ENCODE measurements around the gene SNX5. TPM values are rescaled to one million over a fixed set of nuclear protein-coding genes. Genes with fewer than 3 reads are reported as not detected.

SNX5 gene
- total and polyA plus RNA-seq, 10 of the 15 experiments (the other 5 are each of a cell fraction or from before 2014, with no cell fraction given), result 92.9 to 316 (median 245) TPM

DNA sequence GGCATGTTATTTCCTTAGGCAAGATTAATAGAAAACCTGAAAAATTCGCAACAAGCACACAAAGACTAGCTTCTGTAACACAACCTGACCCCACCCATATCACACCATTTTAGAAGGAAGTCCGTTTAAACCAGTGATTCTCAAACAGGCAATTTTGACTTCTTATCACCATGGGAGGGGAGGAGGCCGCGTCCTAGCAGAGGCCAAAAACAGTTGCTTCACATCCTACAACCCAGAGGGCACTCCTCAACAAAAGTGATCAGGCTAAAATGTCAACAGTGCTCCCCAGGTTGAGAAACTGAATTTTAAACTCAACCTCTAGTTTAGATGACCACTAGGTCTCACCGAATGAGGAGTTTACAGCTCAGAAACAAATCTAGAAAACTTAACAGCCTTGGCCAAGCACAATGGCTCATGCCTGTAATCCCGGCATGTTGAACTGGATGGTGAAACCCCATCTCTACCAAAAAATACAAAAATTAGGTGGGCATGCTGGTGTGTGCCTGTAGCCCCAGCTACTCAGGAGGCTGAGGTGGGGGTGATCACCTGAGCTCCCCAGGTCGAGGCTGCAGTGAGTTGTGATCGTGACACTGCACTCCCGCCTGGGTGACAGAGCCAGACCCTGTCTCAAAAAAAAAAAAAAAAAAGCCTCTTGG is 3.4 kb downstream of the SNX5 start:
- intact Hi-C loops (cut with micrococcal nuclease; ENCODE audit: unreplicated experiment), result no loop called here
- CTCF ChIA-PET, result interaction anchor here (0.7 to 7.4 kb wide), 9 partner anchors 9 to 395 kb away, joined by 3 to 88 read pairs (median 5); partner anchors contain the start of gene DSTN
- WGBS (ENCODE audit: insufficient coverage, insufficient replicate concordance, low lambda C conversion rate, missing lambda C conversion rate), result 3% methylated on average over 9 of the region's 9 CpGs
- TF ChIP-seq SREBF2 (IDR thresholded peaks at IDR 0.05; ENCODE audit: low read length), result no peak
- TF ChIP-seq STAT3 (IDR thresholded peaks at IDR 0.05; ENCODE audit: low read depth, low read length), result no peak
- no peak for TF ChIP-seq ASH2L (IDR thresholded peaks at IDR 0.05; ENCODE audit: borderline replicate concordance, low read depth)
- TF ChIP-seq, protein P1, sequence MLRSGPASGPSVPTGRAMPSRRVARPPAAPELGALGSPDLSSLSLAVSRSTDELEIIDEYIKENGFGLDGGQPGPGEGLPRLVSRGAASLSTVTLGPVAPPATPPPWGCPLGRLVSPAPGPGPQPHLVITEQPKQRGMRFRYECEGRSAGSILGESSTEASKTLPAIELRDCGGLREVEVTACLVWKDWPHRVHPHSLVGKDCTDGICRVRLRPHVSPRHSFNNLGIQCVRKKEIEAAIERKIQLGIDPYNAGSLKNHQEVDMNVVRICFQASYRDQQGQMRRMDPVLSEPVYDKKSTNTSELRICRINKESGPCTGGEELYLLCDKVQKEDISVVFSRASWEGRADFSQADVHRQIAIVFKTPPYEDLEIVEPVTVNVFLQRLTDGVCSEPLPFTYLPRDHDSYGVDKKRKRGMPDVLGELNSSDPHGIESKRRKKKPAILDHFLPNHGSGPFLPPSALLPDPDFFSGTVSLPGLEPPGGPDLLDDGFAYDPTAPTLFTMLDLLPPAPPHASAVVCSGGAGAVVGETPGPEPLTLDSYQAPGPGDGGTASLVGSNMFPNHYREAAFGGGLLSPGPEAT (IDR thresholded peaks at IDR 0.05; ENCODE audit: low read depth), result no peak
- TF ChIP-seq EP300 (IDR thresholded peaks at IDR 0.05; ENCODE audit: borderline replicate concordance in 1 of 2, control insufficient read depth in 1 of 2, low read depth in 2 of 2, low read length in 2 of 2), result no peak
- TF ChIP-seq, protein P2, sequence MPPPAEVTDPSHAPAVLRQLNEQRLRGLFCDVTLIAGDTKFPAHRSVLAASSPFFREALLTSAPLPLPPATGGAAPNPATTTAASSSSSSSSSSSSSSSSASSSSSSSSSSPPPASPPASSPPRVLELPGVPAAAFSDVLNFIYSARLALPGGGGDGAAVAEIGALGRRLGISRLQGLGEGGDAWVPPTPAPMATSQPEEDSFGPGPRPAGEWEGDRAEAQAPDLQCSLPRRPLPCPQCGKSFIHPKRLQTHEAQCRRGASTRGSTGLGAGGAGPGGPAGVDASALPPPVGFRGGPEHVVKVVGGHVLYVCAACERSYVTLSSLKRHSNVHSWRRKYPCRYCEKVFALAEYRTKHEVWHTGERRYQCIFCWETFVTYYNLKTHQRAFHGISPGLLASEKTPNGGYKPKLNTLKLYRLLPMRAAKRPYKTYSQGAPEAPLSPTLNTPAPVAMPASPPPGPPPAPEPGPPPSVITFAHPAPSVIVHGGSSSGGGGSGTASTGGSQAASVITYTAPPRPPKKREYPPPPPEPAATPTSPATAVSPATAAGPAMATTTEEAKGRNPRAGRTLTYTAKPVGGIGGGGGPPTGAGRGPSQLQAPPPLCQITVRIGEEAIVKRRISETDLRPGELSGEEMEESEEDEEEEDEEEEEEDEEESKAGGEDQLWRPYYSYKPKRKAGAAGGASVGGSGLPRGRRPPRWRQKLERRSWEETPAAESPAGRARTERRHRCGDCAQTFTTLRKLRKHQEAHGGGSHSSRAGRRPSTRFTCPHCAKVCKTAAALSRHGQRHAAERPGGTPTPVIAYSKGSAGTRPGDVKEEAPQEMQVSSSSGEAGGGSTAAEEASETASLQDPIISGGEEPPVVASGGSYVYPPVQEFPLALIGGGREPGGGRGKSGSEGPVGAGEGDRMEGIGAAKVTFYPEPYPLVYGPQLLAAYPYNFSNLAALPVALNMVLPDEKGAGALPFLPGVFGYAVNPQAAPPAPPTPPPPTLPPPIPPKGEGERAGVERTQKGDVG (CRISPR knock-in tag; IDR thresholded peaks at IDR 0.05), result no peak
- TF ChIP-seq PML (IDR thresholded peaks at IDR 0.05; ENCODE audit: low read length), result peak; percentile 65
- TF ChIP-seq, protein P3, sequence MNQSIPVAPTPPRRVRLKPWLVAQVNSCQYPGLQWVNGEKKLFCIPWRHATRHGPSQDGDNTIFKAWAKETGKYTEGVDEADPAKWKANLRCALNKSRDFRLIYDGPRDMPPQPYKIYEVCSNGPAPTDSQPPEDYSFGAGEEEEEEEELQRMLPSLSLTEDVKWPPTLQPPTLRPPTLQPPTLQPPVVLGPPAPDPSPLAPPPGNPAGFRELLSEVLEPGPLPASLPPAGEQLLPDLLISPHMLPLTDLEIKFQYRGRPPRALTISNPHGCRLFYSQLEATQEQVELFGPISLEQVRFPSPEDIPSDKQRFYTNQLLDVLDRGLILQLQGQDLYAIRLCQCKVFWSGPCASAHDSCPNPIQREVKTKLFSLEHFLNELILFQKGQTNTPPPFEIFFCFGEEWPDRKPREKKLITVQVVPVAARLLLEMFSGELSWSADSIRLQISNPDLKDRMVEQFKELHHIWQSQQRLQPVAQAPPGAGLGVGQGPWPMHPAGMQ (IDR thresholded peaks at IDR 0.05; ENCODE audit: borderline replicate concordance), result no peak
- TF ChIP-seq, protein P4, sequence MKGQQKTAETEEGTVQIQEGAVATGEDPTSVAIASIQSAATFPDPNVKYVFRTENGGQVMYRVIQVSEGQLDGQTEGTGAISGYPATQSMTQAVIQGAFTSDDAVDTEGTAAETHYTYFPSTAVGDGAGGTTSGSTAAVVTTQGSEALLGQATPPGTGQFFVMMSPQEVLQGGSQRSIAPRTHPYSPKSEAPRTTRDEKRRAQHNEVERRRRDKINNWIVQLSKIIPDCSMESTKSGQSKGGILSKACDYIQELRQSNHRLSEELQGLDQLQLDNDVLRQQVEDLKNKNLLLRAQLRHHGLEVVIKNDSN (IDR thresholded peaks at IDR 0.05; ENCODE audit: borderline replicate concordance, extremely low read length, insufficient read depth, low read depth, low read length), result no peak
- TF ChIP-seq, protein P5, sequence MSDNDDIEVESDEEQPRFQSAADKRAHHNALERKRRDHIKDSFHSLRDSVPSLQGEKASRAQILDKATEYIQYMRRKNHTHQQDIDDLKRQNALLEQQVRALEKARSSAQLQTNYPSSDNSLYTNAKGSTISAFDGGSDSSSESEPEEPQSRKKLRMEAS (IDR thresholded peaks at IDR 0.05; ENCODE audit: low read depth, low read length), result no peak
- no peak for TF ChIP-seq JUNB (IDR thresholded peaks at IDR 0.05)
- no peak for TF ChIP-seq IKZF1 (conservative IDR thresholded peaks at IDR 0.05)
- peak; percentile 9; the same call in 1 of the 2 replicates for TF ChIP-seq SMAD5 (IDR thresholded peaks at IDR 0.05; ENCODE audit: low read depth)
- TF ChIP-seq CHD1 (IDR thresholded peaks at IDR 0.05; ENCODE audit: low read depth, low read length), result 0 out of 2 replicates have a peak, but pooled peaks have one; percentile 47

More for the DNA sequence above, 3.4 kb downstream of the SNX5 start:
- DNase-seq (ENCODE audit: low read depth, low spot score) (no peak), FAIRE-seq (no peak), ATAC-seq (no peak)
- Histone ChIP-seq H3K4me1 (ENCODE audit: control insufficient read depth, insufficient read depth, low read length) (peaks cover 10% of the 10 kb centered on the region), H4K20me1 (ENCODE audit: control insufficient read depth, insufficient read depth) (0 out of 2 replicates have a peak, but pooled peaks cover 3% of the 10 kb centered on the region), H3K9ac (ENCODE audit: control insufficient read depth, insufficient read depth, low read length) (peak overlapping the region; percentile 99), H3K27ac (ENCODE audit: control insufficient read depth, insufficient read depth) (peak overlapping the region; percentile 98), H3K4me3 (peak overlapping the region; percentile 86), H3K9me3 (replicated peaks; ENCODE audit: control insufficient read depth, insufficient read depth, low read length) (no peaks in the 10 kb centered on the region), H3K79me2 (ENCODE audit: control insufficient read depth, insufficient read depth, low read length) (peaks cover 98% of the 10 kb centered on the region), H3K4me2 (ENCODE audit: control insufficient read depth, insufficient read depth) (peak overlapping the region; percentile 81), H3K27me3 (replicated peaks in 1 of 2; ENCODE audit: control insufficient read depth in 2 of 2, insufficient read depth in 2 of 2, low read length in 1 of 2) (no peaks in the 10 kb centered on the region), H3K36me3 (ENCODE audit: control insufficient read depth in 2 of 2, insufficient read depth in 2 of 2, low read length in 1 of 2) (peaks cover 0 to 6% of the 10 kb centered on the region in 2 experiments; a peak in 1 of 4 replicates), H2AFZ (ENCODE audit: control insufficient read depth, low read depth, low read length) (no peak overlapping the region)
- RAD21 ChIA-PET (ENCODE audit: unreplicated experiment), result interaction anchor here (0.6 to 3.3 kb wide), 8 partner anchors 9 to 283 kb away, joined by 3 to 31 read pairs (median 4); partner anchors contain the start of gene RRBP1
- POLR2A ChIA-PET, result interaction anchor here (0.5 to 5.5 kb wide), 6 partner anchors 9 to 1079 kb away, joined by 3 to 74 read pairs (median 4); partner anchors contain the start of gene DSTN
- in situ Hi-C loops (cut with MboI), result no loop called here
- no TSS peak for BruUV-seq (replicated peaks)
- SMC1A ChIA-PET (ENCODE audit: uncharacterized antibody, unreplicated experiment), result interaction anchor here (0.7 to 3.4 kb wide), 16 partner anchors 8 to 541 kb away, joined by 3 to 15 read pairs (median 4); no protein-coding TSS in a partner anchor
